ENCODE results near the gene KLHL29.

KLHL29 gene

GRCh38 chr2:23622466-23622865 lies 237.5 kb downstream of the KLHL29 start:
- DNase-seq, result no peak

GRCh38 chr2:23622966-23623675 lies 238.1 kb downstream of the KLHL29 start:
- no peak for DNase-seq

GRCh38 chr2:23624378-23624777 lies 239.4 kb downstream of the KLHL29 start:
- DNase-seq, result no peak

GRCh38 chr2:23624915-23625314 lies 239.9 kb downstream of the KLHL29 start:
- no peak for DNase-seq

GRCh38 chr2:23625726-23626125 lies 240.7 kb downstream of the KLHL29 start:
- DNase-seq, result no peak

- no peak for DNase-seq
Observed at GRCh38 chr2:23626701-23627230, 241.8 kb downstream of the KLHL29 start.

- DNase-seq, result no peak
Observed at GRCh38 chr2:23627236-23628009, 242.4 kb downstream of the KLHL29 start.

- DNase-seq, result no peak
Observed at GRCh38 chr2:23628926-23629771, 244.2 kb downstream of the KLHL29 start.

- DNase-seq, result no peak
Observed at GRCh38 chr2:23629772-23630480, 244.9 kb downstream of the KLHL29 start.

- DNase-seq, result no peak
Observed at GRCh38 chr2:23630961-23631360, 246.0 kb downstream of the KLHL29 start.

GRCh38 chr2:23631389-23631788 lies 246.4 kb downstream of the KLHL29 start:
- DNase-seq, result no peak

GRCh38 chr2:23632386-23632785 lies 247.4 kb downstream of the KLHL29 start:
- no peak for DNase-seq

GRCh38 chr2:23632831-23633395 lies 247.9 kb downstream of the KLHL29 start:
- DNase-seq, result no peak

- no peak for DNase-seq
Observed at GRCh38 chr2:23633966-23634365, 249.0 kb downstream of the KLHL29 start.

- DNase-seq, result no peak
Observed at GRCh38 chr2:23635442-23636340, 250.7 kb downstream of the KLHL29 start.

- DNase-seq, result no peak
Observed at GRCh38 chr2:23636426-23636825, 251.4 kb downstream of the KLHL29 start.

- no peak for DNase-seq
Observed at GRCh38 chr2:23637011-23637778, 252.2 kb downstream of the KLHL29 start.

- no peak for DNase-seq
Observed at GRCh38 chr2:23639406-23639982, 254.5 kb downstream of the KLHL29 start.

GRCh38 chr2:23640711-23641110 lies 255.7 kb downstream of the KLHL29 start:
- no peak for DNase-seq

- no peak for DNase-seq
Observed at GRCh38 chr2:23642516-23642915, 257.5 kb downstream of the KLHL29 start.

All from stimulated activated CD4-positive, alpha-beta T cell treated with anti-CD3 and anti-CD28 coated beads, Interleukin-12 subunit alpha, Interleukin-12 subunit beta, amount 100 ng/mL, for 4 hours (primary cell).